ENCODE measurements around the gene UBA5. TPM values are rescaled to one million over a fixed set of nuclear protein-coding genes. Genes with fewer than 3 reads are reported as not detected.

UBA5 gene
- total RNA-seq, 1 donor from 2014 or later = 84.7 TPM

DNA sequence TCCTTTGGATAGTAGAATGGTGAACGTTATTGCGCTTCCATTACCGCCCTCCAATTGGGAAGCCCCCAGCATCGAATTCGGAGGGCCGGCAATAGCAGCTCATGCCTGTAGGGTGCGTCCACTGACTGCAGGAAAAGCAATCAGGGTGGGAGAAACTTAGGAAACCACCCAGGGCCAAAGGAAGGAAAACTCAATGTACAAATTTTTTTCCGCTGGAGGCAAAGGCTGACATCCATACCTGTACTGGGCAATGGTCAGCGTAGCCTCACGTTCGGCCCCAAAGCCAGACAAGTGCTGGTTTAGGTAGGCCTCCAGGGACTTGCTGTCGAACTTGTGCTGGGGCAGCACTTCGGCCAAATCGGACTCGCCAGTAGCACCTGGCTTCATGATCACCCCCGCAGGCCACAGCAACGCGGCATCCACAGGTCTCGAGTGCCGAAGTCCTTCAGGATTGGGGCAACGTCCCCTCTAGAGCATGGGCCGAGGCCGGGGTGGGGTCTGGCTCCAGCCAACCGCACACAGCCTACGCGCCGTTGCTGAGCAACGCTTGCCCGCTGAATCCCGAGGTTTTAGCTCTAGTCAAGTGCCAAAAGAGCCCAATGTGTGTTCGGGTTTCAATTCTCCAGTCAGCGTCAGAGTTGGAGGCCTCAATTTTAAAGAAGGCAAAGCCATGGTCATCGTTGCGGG lies 621 bp upstream of the UBA5 start, which contains the start of gene ACAD11:
TSS of gene ACAD11 (minus strand) at position 445 of the 687 bp plus-strand sequence. CDS start at position 387, 58 bp downstream.
- H3K36me3 Mint-ChIP-seq = peaks cover 3% of the 10 kb centered on the region
- TF ChIP-seq, protein P1, sequence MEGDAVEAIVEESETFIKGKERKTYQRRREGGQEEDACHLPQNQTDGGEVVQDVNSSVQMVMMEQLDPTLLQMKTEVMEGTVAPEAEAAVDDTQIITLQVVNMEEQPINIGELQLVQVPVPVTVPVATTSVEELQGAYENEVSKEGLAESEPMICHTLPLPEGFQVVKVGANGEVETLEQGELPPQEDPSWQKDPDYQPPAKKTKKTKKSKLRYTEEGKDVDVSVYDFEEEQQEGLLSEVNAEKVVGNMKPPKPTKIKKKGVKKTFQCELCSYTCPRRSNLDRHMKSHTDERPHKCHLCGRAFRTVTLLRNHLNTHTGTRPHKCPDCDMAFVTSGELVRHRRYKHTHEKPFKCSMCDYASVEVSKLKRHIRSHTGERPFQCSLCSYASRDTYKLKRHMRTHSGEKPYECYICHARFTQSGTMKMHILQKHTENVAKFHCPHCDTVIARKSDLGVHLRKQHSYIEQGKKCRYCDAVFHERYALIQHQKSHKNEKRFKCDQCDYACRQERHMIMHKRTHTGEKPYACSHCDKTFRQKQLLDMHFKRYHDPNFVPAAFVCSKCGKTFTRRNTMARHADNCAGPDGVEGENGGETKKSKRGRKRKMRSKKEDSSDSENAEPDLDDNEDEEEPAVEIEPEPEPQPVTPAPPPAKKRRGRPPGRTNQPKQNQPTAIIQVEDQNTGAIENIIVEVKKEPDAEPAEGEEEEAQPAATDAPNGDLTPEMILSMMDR (IDR thresholded peaks at IDR 0.05) = peak; percentile 66
- TF ChIP-seq EZH2phosphoT487 (IDR thresholded peaks at IDR 0.05) = no peak
- peak within 1 kb of the TSS; percentile 91 for H3K4me3 ChIP-seq
- H3K9me3 ChIP-seq (ENCODE audit: low read depth) = no peaks in the 10 kb centered on the region
- H3K9ac ChIP-seq = peak within 1 kb of the TSS; percentile 73
- H3K27me3 ChIP-seq = no peaks in the 10 kb centered on the region
- peak within 1 kb of the TSS; percentile 80 for H2AFZ ChIP-seq (replicated peaks)
- peaks cover 12% of the 10 kb centered on the region for H3K4me1 ChIP-seq
- peak; percentile 79 for DNase-seq (ENCODE audit: low spot score)
- peak within 1 kb of the TSS; percentile 76 for H3K4me2 ChIP-seq
- peak within 1 kb of the TSS; percentile 69 for H3K27ac ChIP-seq
- H3K27me3 Mint-ChIP-seq (ENCODE audit: insufficient read depth, low read depth) = no peaks in the 10 kb centered on the region
- peaks cover 49% of the 10 kb centered on the region for H3K79me2 ChIP-seq (ENCODE audit: low read depth)
- H3K9me3 Mint-ChIP-seq = no peaks in the 10 kb centered on the region
- H3F3A ChIP-seq (ENCODE audit: low read depth) = peaks cover 15% of the 10 kb centered on the region
- H3K4me3 Mint-ChIP-seq = peak within 1 kb of the TSS; percentile 97
- peak within 1 kb of the TSS; percentile 94 for H3K27ac Mint-ChIP-seq
- peaks cover 17% of the 10 kb centered on the region for H4K20me1 ChIP-seq (ENCODE audit: low read depth)
- H3K36me3 ChIP-seq = no peaks in the 10 kb centered on the region
- H3K4me1 Mint-ChIP-seq = peaks cover 18% of the 10 kb centered on the region

DNA sequence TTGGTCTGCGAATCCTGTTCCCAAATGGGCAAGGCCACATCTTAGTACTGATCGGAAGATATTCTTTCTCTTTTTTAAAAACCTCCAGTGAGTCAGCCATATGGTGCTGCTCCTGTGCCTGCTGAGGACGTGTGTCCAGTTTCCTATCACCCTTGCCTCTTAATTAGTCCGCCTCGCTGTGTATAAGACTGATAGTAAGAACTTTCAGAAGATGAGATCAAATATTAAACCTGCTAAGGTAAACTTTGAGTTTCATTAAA lies 612 bp downstream of the UBA5 start:
- H3K27me3 ChIP-seq = no peaks in the 10 kb centered on the region
- H3K4me3 Mint-ChIP-seq = peak overlapping the region; percentile 97
- peak overlapping the region; percentile 80 for H2AFZ ChIP-seq (replicated peaks)
- no peak for DNase-seq (ENCODE audit: low spot score)
- H3K27ac Mint-ChIP-seq = peak overlapping the region; percentile 94
- no peak for TF ChIP-seq EZH2 (IDR thresholded peaks at IDR 0.05)
- H3K36me3 Mint-ChIP-seq = peaks cover 3% of the 10 kb centered on the region
- H3K4me1 Mint-ChIP-seq = peaks cover 18% of the 10 kb centered on the region
- H3K4me2 ChIP-seq = peak overlapping the region; percentile 76
- H3K9me3 Mint-ChIP-seq = no peaks in the 10 kb centered on the region
- H3F3A ChIP-seq (ENCODE audit: low read depth) = peaks cover 15% of the 10 kb centered on the region
- no peaks in the 10 kb centered on the region for H3K36me3 ChIP-seq
- H3K27ac ChIP-seq = no peak overlapping the region
- peak overlapping the region; percentile 91 for H3K4me3 ChIP-seq
- H4K20me1 ChIP-seq (ENCODE audit: low read depth) = peaks cover 25% of the 10 kb centered on the region
- H3K9me3 ChIP-seq (ENCODE audit: low read depth) = no peaks in the 10 kb centered on the region
- no peaks in the 10 kb centered on the region for H3K27me3 Mint-ChIP-seq (ENCODE audit: insufficient read depth, low read depth)
- H3K4me1 ChIP-seq = peaks cover 12% of the 10 kb centered on the region
- peaks cover 56% of the 10 kb centered on the region for H3K79me2 ChIP-seq (ENCODE audit: low read depth)
- H3K9ac ChIP-seq = peak overlapping the region; percentile 73

DNA sequence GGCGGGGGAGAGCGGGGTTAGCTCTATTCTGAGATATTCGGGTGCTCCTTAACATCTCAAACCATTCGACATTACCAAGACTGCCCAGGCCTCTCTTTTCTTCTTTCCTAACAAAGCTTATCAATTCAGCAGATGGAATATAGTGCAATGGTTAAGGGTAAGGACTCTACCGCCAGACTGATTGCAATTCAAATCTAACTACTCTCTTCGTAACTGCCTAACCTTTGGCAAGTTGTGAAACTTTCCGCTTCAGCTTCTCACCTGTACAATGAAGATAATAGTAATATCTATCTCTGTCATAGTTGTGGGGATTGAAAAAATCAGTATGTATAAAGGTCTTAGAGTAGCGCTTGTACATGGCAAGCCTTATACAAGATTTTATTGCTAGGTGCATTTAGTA lies 972 bp downstream of the UBA5 start:
- no peak overlapping the region for H3K27ac ChIP-seq
- peak overlapping the region; percentile 94 for H3K27ac Mint-ChIP-seq

More for the DNA sequence above, 972 bp downstream of the UBA5 start:
- H4K20me1 ChIP-seq (ENCODE audit: low read depth) = peaks cover 25% of the 10 kb centered on the region
- H3K4me3 Mint-ChIP-seq = peak overlapping the region; percentile 97
- no peaks in the 10 kb centered on the region for H3K36me3 ChIP-seq
- no peak for DNase-seq (ENCODE audit: low spot score)
- peak overlapping the region; percentile 73 for H3K9ac ChIP-seq
- H3K4me1 ChIP-seq = peaks cover 12% of the 10 kb centered on the region
- H3F3A ChIP-seq (ENCODE audit: low read depth) = peaks cover 15% of the 10 kb centered on the region
- peaks cover 56% of the 10 kb centered on the region for H3K79me2 ChIP-seq (ENCODE audit: low read depth)
- no peaks in the 10 kb centered on the region for H3K9me3 ChIP-seq (ENCODE audit: low read depth)
- H3K4me1 Mint-ChIP-seq = peaks cover 18% of the 10 kb centered on the region
- H2AFZ ChIP-seq (replicated peaks) = peak overlapping the region; percentile 80
- TF ChIP-seq EZH2 (IDR thresholded peaks at IDR 0.05) (no peak), EZH2phosphoT487 (IDR thresholded peaks at IDR 0.05) (no peak)
- TF ChIP-seq, protein P1 (IDR thresholded peaks at IDR 0.05) = no peak
- H3K4me2 ChIP-seq = peak overlapping the region; percentile 76
- H3K9me3 Mint-ChIP-seq = no peaks in the 10 kb centered on the region
- H3K4me3 ChIP-seq = peak overlapping the region; percentile 91
- no peaks in the 10 kb centered on the region for H3K27me3 ChIP-seq
- H3K27me3 Mint-ChIP-seq (ENCODE audit: insufficient read depth, low read depth) = no peaks in the 10 kb centered on the region
- H3K36me3 Mint-ChIP-seq = peaks cover 3% of the 10 kb centered on the region
